H1 (cell line): ENCODE measurements around the gene MACROD2. TPM values are rescaled to one million over a fixed set of nuclear protein-coding genes. Genes with fewer than 3 reads are reported as not detected.

Experiments
- CTCF ChIA-PET: fragments of 300-600 bp; sonication (Branson Sonifier 250); formaldehyde crosslinking; loops from one replicate; lab custom pipeline; 2021; ENCODE audit not compliant: partially characterized antibody; lab: Charles Lee
- POLR2A ChIA-PET: fragments of 300-600 bp; sonication (Branson Sonifier 250); formaldehyde crosslinking; loops from one replicate; lab custom pipeline; 2021; ENCODE audit warnings: inconsistent platforms; ENCODE audit not compliant: partially characterized antibody; lab: Charles Lee
- DNase-seq, 2 experiments: peaks; one replicate each; pipeline versions ENCODE4 v3.0.0 to v3.0.0-alpha.2; 2010 to 2022; ENCODE audit warnings: low spot score in 2 of 2, low read depth in 1 of 2, mixed read lengths in 1 of 2
- FAIRE-seq: peaks from 2 replicates; lab custom pipeline; 2011; peaks lifted over from hg19 to GRCh38; lab: Jason Lieb, UNC
- H2AFZ ChIP-seq: 2 replicates; pipeline ENCODE4 v1.8.1; 2012; ENCODE audit warnings: low read length, inconsistent platforms
- H2AK5ac ChIP-seq: 2 replicates; pipeline ENCODE4 v1.6.1; 2013; ENCODE audit warnings: low read depth, low read length
- H2BK120ac ChIP-seq: replicated peaks from 2 replicates; pipeline ENCODE3; 2013; ENCODE audit warnings: low read depth, low read length, inconsistent platforms
- H2BK12ac ChIP-seq: 2 replicates; pipeline ENCODE4 v1.6.1; 2013; ENCODE audit warnings: low read depth, low read length
- H2BK15ac ChIP-seq: 2 replicates; pipeline ENCODE4 v1.6.1; 2013; ENCODE audit warnings: low read length
- H2BK20ac ChIP-seq: 2 replicates; pipeline ENCODE4 v1.6.1; 2013; ENCODE audit warnings: low read length
- H2BK5ac ChIP-seq: 2 replicates; pipeline ENCODE4 v1.6.1; 2013; ENCODE audit warnings: low read depth, low read length
- H3K14ac ChIP-seq: 2 replicates; pipeline ENCODE4 v1.6.1; 2013; ENCODE audit warnings: inconsistent platforms; ENCODE audit not compliant: insufficient read length
- H3K18ac ChIP-seq: 2 replicates; pipeline ENCODE4 v1.6.1; 2013; ENCODE audit warnings: low read length; ENCODE audit errors: extremely low read depth
- H3K23ac ChIP-seq: 2 replicates; pipeline ENCODE4 v1.6.1; 2013; ENCODE audit warnings: inconsistent platforms; ENCODE audit not compliant: insufficient read length
- H3K23me2 ChIP-seq: 2 replicates; pipeline ENCODE4 v1.6.1; 2013; ENCODE audit warnings: low read depth, low read length
- H3K27ac ChIP-seq: 2 replicates; pipeline ENCODE4 v1.6.1; 2011; ENCODE audit warnings: low read depth, low read length, inconsistent platforms
- H3K27me3 ChIP-seq, 4 experiments: replicated peaks in 1 of 4; 1 replicate in 1 of 4; 2 replicates in 3 of 4; pipeline versions ENCODE4 v1.6.1 to v1.8.1; 2011 to 2013; ENCODE audit warnings: low read length in 3 of 4, mild to moderate bottlenecking in 3 of 4, inconsistent platforms in 2 of 4, mixed read lengths in 2 of 4, moderate library complexity in 1 of 4; ENCODE audit not compliant: control insufficient read depth in 3 of 4, insufficient read depth in 3 of 4; ENCODE audit errors: extremely low read depth in 1 of 4
- H3K36me3 ChIP-seq, 4 experiments: 2 replicates each; pipeline versions ENCODE4 v1.6.1 to v1.8.1; 2011 to 2013; ENCODE audit warnings: mild to moderate bottlenecking in 4 of 4, low read length in 3 of 4, moderate library complexity in 2 of 4, control low read depth in 1 of 4, inconsistent platforms in 1 of 4; ENCODE audit not compliant: insufficient read depth in 4 of 4, control insufficient read depth in 2 of 4
- H3K4ac ChIP-seq: replicated peaks from 2 replicates; pipeline ENCODE3; 2013; ENCODE audit warnings: low read length, low read depth, mixed read lengths, inconsistent platforms; ENCODE audit not compliant: insufficient read length
- H3K4me1 ChIP-seq, 4 experiments: replicated peaks in 1 of 4; 1 replicate in 1 of 4; 2 replicates in 3 of 4; pipeline versions ENCODE4 v1.6.1 to v1.8.1; 2011 to 2013; ENCODE audit warnings: low read length in 3 of 4, inconsistent platforms in 2 of 4, mixed read lengths in 1 of 4; ENCODE audit not compliant: insufficient read depth in 4 of 4, control insufficient read depth in 3 of 4
- H3K4me2 ChIP-seq, 2 experiments: 2 replicates each; pipeline versions ENCODE4 v1.6.1 to v1.8.1; 2011 to 2013; ENCODE audit warnings: low read depth in 2 of 2, low read length in 2 of 2, control low read depth in 1 of 2, inconsistent platforms in 1 of 2, mild to moderate bottlenecking in 1 of 2; ENCODE audit not compliant: insufficient read depth in 1 of 2
- H3K4me3 ChIP-seq, 4 experiments: fragments of 200-600, 300-600 bp in 1 of 4; sonication (generic), shearing (Covaris generic), sonication (Bioruptor Twin) in 1 of 4; 2 replicates each; pipeline versions ENCODE4 v1.5.1 to v1.8.1; 2011 to 2016; ENCODE audit warnings: low read length in 4 of 4, low read depth in 3 of 4, control low read depth in 2 of 4, inconsistent platforms in 2 of 4, mild to moderate bottlenecking in 2 of 4, mixed read lengths in 1 of 4, moderate library complexity in 1 of 4; ENCODE audit not compliant: insufficient read depth in 2 of 4; ENCODE audit errors: extremely low read depth in 1 of 4
- H3K56ac ChIP-seq: replicated peaks from 2 replicates; pipeline ENCODE3; 2013; ENCODE audit warnings: low read depth, mild to moderate bottlenecking, mixed read lengths, low read length, inconsistent platforms; ENCODE audit not compliant: insufficient read length
- H3K79me1 ChIP-seq: 2 replicates; pipeline ENCODE4 v1.6.1; 2013; ENCODE audit warnings: low read depth, low read length, control low read depth
- H3K79me2 ChIP-seq, 2 experiments: 2 replicates each; pipeline versions ENCODE4 v1.6.1 to v1.8.1; 2012 to 2013; ENCODE audit warnings: low read length in 2 of 2, mild to moderate bottlenecking in 2 of 2, inconsistent platforms in 1 of 2; ENCODE audit not compliant: insufficient read depth in 2 of 2, control insufficient read depth in 1 of 2
- H3K9ac ChIP-seq, 4 experiments: replicated peaks in 1 of 4; 1 replicate in 1 of 4; 2 replicates in 3 of 4; pipeline versions ENCODE4 v1.6.1 to v1.8.1; 2011 to 2013; ENCODE audit warnings: low read depth in 3 of 4, low read length in 3 of 4, control low read depth in 2 of 4, mild to moderate bottlenecking in 2 of 4, moderate library complexity in 2 of 4, inconsistent platforms in 1 of 4; ENCODE audit errors: extremely low read depth in 1 of 4
- H3K9me3 ChIP-seq, 2 experiments: 2 replicates each; pipeline versions ENCODE4 v1.6.1 to v1.8.1; 2012 to 2013; ENCODE audit warnings: mild to moderate bottlenecking in 2 of 2, moderate library complexity in 2 of 2, control low read depth in 1 of 2, inconsistent platforms in 1 of 2, low read depth in 1 of 2, low read length in 1 of 2, mixed read lengths in 1 of 2; ENCODE audit not compliant: insufficient read depth in 2 of 2
- H4K20me1 ChIP-seq, 2 experiments: replicated peaks in 1 of 2; 2 replicates each; pipeline versions ENCODE3 to v1.8.1; 2011 to 2013; ENCODE audit warnings: inconsistent platforms in 2 of 2, low read length in 2 of 2, mild to moderate bottlenecking in 1 of 2; ENCODE audit not compliant: insufficient read depth in 2 of 2, control insufficient read depth in 1 of 2
- H4K5ac ChIP-seq: 2 replicates; pipeline ENCODE4 v1.6.1; 2013; ENCODE audit warnings: low read length, low read depth, mixed read lengths, inconsistent platforms; ENCODE audit not compliant: insufficient read length
- H4K8ac ChIP-seq: 2 replicates; pipeline ENCODE4 v1.8.0; 2013; ENCODE audit warnings: mild to moderate bottlenecking, moderate library complexity, low read length, inconsistent platforms; ENCODE audit not compliant: insufficient read depth; ENCODE audit errors: extremely low read depth
- H4K91ac ChIP-seq: replicated peaks from 2 replicates; pipeline ENCODE3; 2013; ENCODE audit warnings: low read length, mixed read lengths, inconsistent platforms; ENCODE audit not compliant: insufficient read length
- BRCA1 ChIP-seq: IDR thresholded peaks from 2 replicates; pipeline ENCODE4 v1.6.1; 2012; ENCODE audit warnings: low read depth, low read length, improper control_type of control experiment
- CBX5 ChIP-seq: fragments of 300-800, 300-1000 bp; sonication (generic); IDR thresholded peaks from 2 replicates; pipeline ENCODE4 v1.7.1; 2016; ENCODE audit warnings: antibody characterized with exemption, low read length, low read depth
- POLR2AphosphoS5 ChIP-seq: IDR thresholded peaks from 2 replicates; pipeline ENCODE4 v1.6.1; 2011; ENCODE audit warnings: low read depth, low read length
- WGBS, 2 experiments: shearing (Covaris generic) in 1 of 2; methylation state at CpG; one replicate each; pipeline versions ENCODE4 v1.1.6 to v1.1.7; 2013 to 2015; ENCODE audit warnings: low lambda C conversion rate in 2 of 2, mixed read lengths in 2 of 2, inconsistent platforms in 1 of 2, low coverage in 1 of 2, missing lambda C conversion rate in 1 of 2; ENCODE audit not compliant: insufficient replicate concordance in 2 of 2, insufficient coverage in 1 of 2, insufficient read length in 1 of 2; ENCODE audit errors: extremely low coverage in 1 of 2, missing lambda C conversion rate in 1 of 2; 5-methylcytosine and 5-hydroxymethylcytosine counted together
- polyA plus RNA-seq, 7 experiments: library from polyadenylated mRNA; depleted of rRNA in 3 of 7; stranded (reverse) in 5 of 7; unstranded in 2 of 7; fragments of >200 nt in 5 of 7; fragments of 200-250 nt in 2 of 7; gene quantifications; 1 replicate in 5 of 7; 2 replicates in 1 of 7; 4 replicates in 1 of 7; pipeline versions ENCODE4 v1.2.1 to v1.2.3, GENCODE V29; 2011 to 2013; ENCODE audit warnings: missing spikeins in 2 of 7, mixed read lengths in 2 of 7
- total RNA-seq: library from RNA; stranded (reverse); fragmentation: NEBNext Ultra II Directional; extraction: Animal tissue kit (Norgen Biotek cat#: 25700); gene quantifications from 2 replicates; pipeline ENCODE4 v1.2.1, GENCODE V29; 2021

Gene MACROD2
- total and polyA plus RNA-seq, 2 of the 8 experiments (the other 6 are each of a cell fraction or from before 2014, with no cell fraction given): 0.70 to 3.9 TPM

- no peak overlapping the region for H2AK5ac ChIP-seq
- H3K36me3 ChIP-seq: no peaks in the 10 kb centered on the region
- ChIA-PET CTCF (no interaction called here), POLR2A (no interaction called here)
- WGBS, 2 experiments: 93% methylated on average over 5 of the region's 5 CpGs; no CpG with 5 or more reads in 1 of the 2 experiments
- H2AFZ ChIP-seq: no peak overlapping the region
- H3K27me3 ChIP-seq: no peaks in the 10 kb centered on the region
- H2BK5ac ChIP-seq: no peak overlapping the region
- H3K18ac ChIP-seq: no peak overlapping the region
- H3K23ac ChIP-seq: no peak overlapping the region
- no peak overlapping the region for H2BK12ac ChIP-seq
- no peak overlapping the region for H3K4me3 ChIP-seq
- H2BK15ac ChIP-seq: no peak overlapping the region
- FAIRE-seq (no peak), DNase-seq (no peak)
- no peak overlapping the region for H3K27ac ChIP-seq
- H3K14ac ChIP-seq: no peak overlapping the region
- no peak overlapping the region for H2BK120ac ChIP-seq
- TF ChIP-seq CBX5 (no peak), BRCA1 (no peak), POLR2AphosphoS5 (no peak)
- H3K9me3 ChIP-seq: no peaks in the 10 kb centered on the region
- H3K9ac ChIP-seq: no peak overlapping the region
- H3K79me1 ChIP-seq: no peaks in the 10 kb centered on the region
- H3K79me2 ChIP-seq: no peaks in the 10 kb centered on the region
- H2BK20ac ChIP-seq: no peak overlapping the region
- H4K91ac ChIP-seq: no peak overlapping the region
- no peaks in the 10 kb centered on the region for H3K4me1 ChIP-seq
- no peak overlapping the region for H3K56ac ChIP-seq
- no peak overlapping the region for H4K5ac ChIP-seq
- no peaks in the 10 kb centered on the region for H4K20me1 ChIP-seq
- H3K4me2 ChIP-seq: no peak overlapping the region
- H3K23me2 ChIP-seq: no peaks in the 10 kb centered on the region
- no peak overlapping the region for H4K8ac ChIP-seq
- H3K4ac ChIP-seq: no peak overlapping the region
Observed at GRCh38 chr20:15204234-15204633, 1208.9 kb downstream of the MACROD2 start.
